GM12891 (cell line): ENCODE measurements around the gene CST3.
"Not testable (repeated sequence)": the region's sequence is repeated elsewhere in the genome, so short reads cannot be mapped to it uniquely, and the experiment has no call there.

ENCODE experiments used
- DNase-seq: peaks from one replicate; pipeline ENCODE4 v3.0.0; 2011; ENCODE audit warnings: low spot score; ENCODE audit not compliant: insufficient read length
- FAIRE-seq: peaks from 2 replicates; lab custom pipeline; 2011; peaks lifted over from hg19 to GRCh38; lab: Jason Lieb, UNC
- PAX5 ChIP-seq: IDR thresholded peaks from 2 replicates; pipeline ENCODE4 v1.6.1; 2011; ENCODE audit warnings: low read length, moderate library complexity, mild to moderate bottlenecking; ENCODE audit not compliant: insufficient read depth, severe bottlenecking
- POLR2A ChIP-seq: IDR thresholded peaks from 2 replicates; pipeline ENCODE4 v1.6.1; 2011; ENCODE audit warnings: low read depth, low read length, control low read depth
- POLR2AphosphoS5 ChIP-seq: IDR thresholded peaks from 2 replicates; pipeline ENCODE4 v1.6.1; 2011; ENCODE audit warnings: low read depth, low read length, control low read depth
- POU2F2 ChIP-seq: IDR thresholded peaks from 2 replicates; pipeline ENCODE4 v1.6.1; 2011; ENCODE audit warnings: low read depth, mild to moderate bottlenecking, control low read depth, low read length, moderate library complexity
- SPI1 ChIP-seq: IDR thresholded peaks from 2 replicates; pipeline ENCODE4 v1.6.1; 2011; ENCODE audit warnings: low read depth, low read length, control low read depth
- TAF1 ChIP-seq: IDR thresholded peaks from 2 replicates; pipeline ENCODE4 v1.6.1; 2011; ENCODE audit warnings: low read depth, low read length, control low read depth

The CST3 gene

DNA sequence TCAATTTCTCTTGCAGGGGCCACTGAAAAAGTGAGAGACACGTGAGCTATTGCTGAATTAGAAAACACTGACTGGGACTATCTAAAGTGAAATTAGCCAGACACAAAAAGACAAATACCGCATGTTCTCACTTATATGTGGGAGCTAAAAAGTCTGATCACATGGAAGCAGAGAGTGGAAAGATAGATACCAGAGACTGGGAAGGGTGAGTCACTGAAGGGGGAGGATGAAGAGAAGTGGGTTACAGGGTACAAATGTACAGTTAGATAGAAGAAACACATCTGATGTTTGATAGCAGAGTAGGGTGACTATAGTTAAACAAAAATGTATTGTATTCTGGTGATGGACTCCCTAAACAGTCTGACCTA, 13.4 kb downstream of the CST3 start:
- DNase-seq: no peak
- no peak for FAIRE-seq
- no peak for TF ChIP-seq TAF1
- TF ChIP-seq POLR2AphosphoS5: no peak
- no peak for TF ChIP-seq SPI1
- TF ChIP-seq PAX5: no peak
- no peak for TF ChIP-seq POU2F2
- no peak for TF ChIP-seq POLR2A

GRCh38 chr20:23623666-23624323, 14.0 kb downstream of the CST3 start:
- no peak for FAIRE-seq
- TF ChIP-seq POLR2A (no peak), TAF1 (no peak), SPI1 (no peak), POLR2AphosphoS5 (no peak), PAX5 (no peak), POU2F2 (no peak)
- no peak for DNase-seq

- TF ChIP-seq POLR2A (no peak), SPI1 (peak; percentile 62), POU2F2 (no peak), POLR2AphosphoS5 (no peak), TAF1 (no peak), PAX5 (no peak)
- DNase-seq: no peak
- no peak for FAIRE-seq
Measured at GRCh38 chr20:23622839-23623343, 14.9 kb downstream of the CST3 start.

GRCh38 chr20:23622401-23622800, 15.4 kb downstream of the CST3 start:
- not testable (repeated sequence) for FAIRE-seq, DNase-seq

DNA sequence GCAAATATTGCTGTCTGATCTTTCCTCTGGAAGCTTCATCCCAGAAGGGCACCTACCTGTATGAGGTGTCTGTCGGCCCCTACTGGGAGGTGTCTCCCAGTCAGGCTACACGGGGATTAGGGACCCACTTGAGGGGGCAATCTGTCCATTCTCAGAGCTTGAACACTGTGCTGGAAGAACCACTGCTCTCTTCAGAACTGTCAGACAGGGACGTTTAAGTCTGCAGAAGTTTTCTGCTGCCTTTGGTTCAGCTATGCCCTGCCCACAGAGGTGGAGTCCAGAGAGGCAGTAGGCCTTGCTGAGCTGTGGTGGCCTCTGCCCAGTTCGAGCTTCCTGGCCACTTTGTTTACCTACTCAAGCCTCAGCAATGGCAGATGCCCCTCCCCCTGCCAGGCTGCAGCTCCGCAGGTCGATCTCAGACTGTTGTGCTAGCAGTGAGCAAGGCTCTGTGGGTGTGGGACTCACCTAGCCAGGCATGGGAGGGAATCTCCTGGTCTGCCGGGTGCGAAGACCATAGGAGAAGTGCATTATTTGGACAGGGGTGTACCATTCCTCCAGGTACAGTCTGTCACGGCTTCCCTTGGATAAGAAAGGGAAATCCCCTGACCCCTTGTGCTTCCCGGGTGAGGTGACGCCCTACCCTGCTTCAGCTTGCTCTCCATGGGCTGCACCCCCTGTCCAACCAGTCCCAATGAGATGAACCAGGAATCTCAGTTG, 16.9 kb downstream of the CST3 start:
- not testable (repeated sequence) for DNase-seq, FAIRE-seq

DNA sequence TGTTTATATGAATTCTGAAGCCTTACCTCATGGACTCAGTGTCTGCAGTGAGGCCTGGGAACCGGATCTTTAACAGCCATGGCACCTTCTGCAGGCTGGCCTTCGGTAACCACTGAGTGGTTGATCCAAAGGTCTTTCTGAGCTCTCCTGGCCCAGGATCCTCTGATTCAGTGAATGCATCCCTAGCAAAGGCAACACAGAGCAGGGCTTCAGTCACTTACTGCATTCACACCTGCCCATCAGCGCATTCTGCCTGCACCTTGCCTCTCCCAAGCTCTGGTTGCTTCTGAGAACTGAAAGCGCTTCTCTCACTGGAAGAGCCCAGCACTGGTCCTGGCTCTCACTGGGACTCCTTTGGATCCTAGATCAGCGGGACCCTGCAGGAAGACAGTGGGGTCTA, 23.6 kb downstream of the CST3 start:
- TF ChIP-seq POU2F2 (no peak), SPI1 (no peak), POLR2AphosphoS5 (no peak), TAF1 (no peak)
- no peak for FAIRE-seq
- no peak for DNase-seq

GRCh38 chr20:23613676-23614075, 24.1 kb downstream of the CST3 start:
- no peak for TF ChIP-seq POLR2AphosphoS5
- no peak for TF ChIP-seq POU2F2
- no peak for TF ChIP-seq PAX5
- no peak for TF ChIP-seq POLR2A
- TF ChIP-seq SPI1: no peak
- TF ChIP-seq TAF1: no peak
- FAIRE-seq (no peak), DNase-seq (no peak)

DNA sequence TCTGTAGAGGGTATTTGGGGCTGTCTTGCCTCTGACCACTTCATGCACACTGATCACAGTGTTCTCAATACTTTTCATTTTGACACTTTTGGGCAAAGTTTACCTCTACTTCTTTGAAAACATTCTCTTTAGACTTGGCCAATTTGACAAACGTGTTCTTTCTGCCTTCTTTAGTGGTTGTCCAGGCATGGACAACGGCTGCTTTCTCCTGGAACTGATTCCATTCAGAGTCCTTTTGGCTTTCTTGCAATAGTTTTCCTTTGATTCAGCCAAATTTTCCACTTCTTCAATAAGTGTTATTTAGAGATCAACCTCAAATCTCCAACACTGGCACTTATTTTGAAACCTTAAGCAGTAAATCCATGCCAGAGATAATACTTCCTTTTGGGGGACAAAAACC, 25.4 kb downstream of the CST3 start:
- TF ChIP-seq PAX5: no peak
- no peak for TF ChIP-seq SPI1
- no peak for TF ChIP-seq POLR2A
- no peak for FAIRE-seq
- no peak for DNase-seq

- FAIRE-seq (no peak), DNase-seq (no peak)
- TF ChIP-seq POLR2A (no peak), POLR2AphosphoS5 (no peak), PAX5 (no peak), TAF1 (no peak), POU2F2 (no peak), SPI1 (no peak)
Measured at GRCh38 chr20:23609486-23610109, 28.2 kb downstream of the CST3 start.

DNA sequence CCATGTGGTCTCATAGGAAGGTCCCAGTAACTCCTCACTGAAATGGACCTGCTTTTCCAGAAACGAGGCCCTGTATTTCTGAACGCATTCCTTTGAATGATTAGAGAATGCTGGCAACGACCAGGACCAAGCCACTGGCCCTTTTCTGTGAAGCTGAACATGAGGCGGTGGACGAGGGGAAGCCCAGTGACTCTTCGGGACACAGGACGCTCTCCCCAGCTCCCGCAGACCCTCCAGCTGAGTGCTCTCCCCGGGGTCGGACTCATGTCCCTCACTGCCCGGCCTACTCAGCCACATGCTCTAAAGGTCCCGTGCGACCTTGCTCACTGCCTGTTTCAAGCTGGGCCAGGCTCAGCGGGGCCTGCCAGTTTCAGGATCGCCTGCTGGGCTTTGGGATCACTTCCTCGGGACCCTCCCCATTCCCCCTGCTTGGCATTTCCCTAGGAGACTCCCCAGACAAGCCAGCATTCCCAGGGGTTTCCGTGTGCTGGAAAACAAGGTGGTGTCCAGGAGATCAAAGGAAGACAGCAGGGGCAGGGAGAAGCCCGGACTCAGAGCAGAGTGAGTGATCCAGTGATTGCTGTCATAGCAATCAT, 29.4 kb downstream of the CST3 start:
- DNase-seq (no peak), FAIRE-seq (no peak)
- TF ChIP-seq TAF1 (no peak), POLR2A (no peak), POLR2AphosphoS5 (no peak), SPI1 (no peak), PAX5 (no peak), POU2F2 (no peak)
